H1 (cell line): Measurements from ENCODE around the gene CCT6B. TPM values are rescaled to one million over a fixed set of nuclear protein-coding genes. Genes with fewer than 3 reads are reported as not detected.

Source experiments
- CBX5 ChIP-seq: fragments of 300-800, 300-1000 bp; sonication (generic); IDR thresholded peaks from 2 replicates; pipeline ENCODE4 v1.7.1; 2016; ENCODE audit warnings: antibody characterized with exemption, low read length, low read depth
- RXRA ChIP-seq: IDR thresholded peaks from 2 replicates; pipeline ENCODE4 v1.6.1; 2011; ENCODE audit warnings: low read depth, mild to moderate bottlenecking, low read length, moderate library complexity; ENCODE audit not compliant: insufficient read depth
- SAP30 ChIP-seq: fragments of 300-600 bp; sonication (generic); IDR thresholded peaks from 2 replicates; pipeline ENCODE4 v1.7.1; 2012; ENCODE audit warnings: low read length, moderate library complexity, mild to moderate bottlenecking, inconsistent platforms; ENCODE audit not compliant: insufficient read depth, insufficient replicate concordance
- TCF12 ChIP-seq: IDR thresholded peaks from 2 replicates; pipeline ENCODE4 v1.6.1; 2011; ENCODE audit warnings: low read depth, mild to moderate bottlenecking, low read length
- polyA plus RNA-seq, 7 experiments: library from polyadenylated mRNA; depleted of rRNA in 3 of 7; stranded (reverse) in 5 of 7; unstranded in 2 of 7; fragments of >200 nt in 5 of 7; fragments of 200-250 nt in 2 of 7; gene quantifications; 1 replicate in 5 of 7; 2 replicates in 1 of 7; 4 replicates in 1 of 7; pipeline versions ENCODE4 v1.2.1 to v1.2.3, GENCODE V29; 2011 to 2013; ENCODE audit warnings: missing spikeins in 2 of 7, mixed read lengths in 2 of 7
- total RNA-seq: library from RNA; stranded (reverse); fragmentation: NEBNext Ultra II Directional; extraction: Animal tissue kit (Norgen Biotek cat#: 25700); gene quantifications from 2 replicates; pipeline ENCODE4 v1.2.1, GENCODE V29; 2021
- TF ChIP-seq, protein P1 (sequence below): IDR thresholded peaks from 2 replicates; pipeline ENCODE4 v1.6.1; 2012; ENCODE audit warnings: inconsistent platforms

CCT6B gene
- total and polyA plus RNA-seq, 2 of the 8 experiments (the other 6 are each of a cell fraction or from before 2014, with no cell fraction given), result 0.67 to 1.3 TPM

DNA sequence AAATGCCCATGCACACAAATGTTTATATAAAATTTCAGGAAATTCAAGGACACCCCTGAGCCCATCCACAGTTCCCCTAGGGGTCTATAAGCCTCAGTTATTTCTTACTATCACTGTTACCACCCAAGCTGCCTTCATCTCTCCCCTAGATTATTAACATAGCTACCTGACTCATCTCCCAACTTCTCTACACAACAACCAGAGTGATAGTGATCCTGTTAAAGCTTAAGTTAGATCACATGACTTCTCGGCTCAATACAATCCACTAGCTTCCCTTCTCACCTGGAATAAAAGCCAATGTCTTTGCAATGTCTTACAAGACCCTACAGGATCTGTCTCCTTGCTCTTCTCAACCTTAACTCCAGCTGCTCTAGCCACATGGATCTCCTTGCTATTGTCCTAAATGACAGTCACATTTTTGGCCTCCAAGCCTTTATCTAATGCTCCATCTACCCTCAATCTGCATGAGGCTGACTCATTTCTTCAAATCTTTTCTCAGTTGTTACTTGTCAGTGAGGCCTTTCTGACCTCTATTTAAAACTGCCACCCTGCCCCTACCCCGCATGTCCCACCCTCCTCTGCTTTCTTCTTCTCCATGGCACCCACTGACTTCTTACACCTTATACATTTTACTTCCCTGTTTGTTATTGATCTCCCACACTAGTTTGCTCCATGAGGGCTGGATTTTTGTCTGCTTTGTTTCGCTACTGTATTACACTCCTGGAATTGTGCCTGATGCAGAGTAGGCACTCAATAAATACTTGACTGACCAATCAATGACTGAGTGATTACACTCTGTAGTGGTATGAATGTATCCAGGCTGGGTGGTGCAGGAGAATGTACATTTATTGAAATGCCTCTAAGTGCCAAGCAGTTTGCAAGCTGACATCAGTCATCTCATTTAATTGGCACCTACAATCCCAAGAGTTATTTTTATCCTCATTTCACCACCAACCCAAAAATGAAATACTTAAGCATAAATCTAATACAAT is 13.8 kb upstream of the CCT6B start (continued):
- TF ChIP-seq CBX5, result no peak
- TF ChIP-seq TCF12, result no peak
- TF ChIP-seq, protein P1, sequence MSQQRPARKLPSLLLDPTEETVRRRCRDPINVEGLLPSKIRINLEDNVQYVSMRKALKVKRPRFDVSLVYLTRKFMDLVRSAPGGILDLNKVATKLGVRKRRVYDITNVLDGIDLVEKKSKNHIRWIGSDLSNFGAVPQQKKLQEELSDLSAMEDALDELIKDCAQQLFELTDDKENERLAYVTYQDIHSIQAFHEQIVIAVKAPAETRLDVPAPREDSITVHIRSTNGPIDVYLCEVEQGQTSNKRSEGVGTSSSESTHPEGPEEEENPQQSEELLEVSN, result no peak
- TF ChIP-seq RXRA, result no peak
- TF ChIP-seq SAP30, result no peak
